Endodermal cell (in vitro differentiated cells): ENCODE results near the gene DHX34. TPM values are rescaled to one million over a fixed set of nuclear protein-coding genes. Genes with fewer than 3 reads are reported as not detected.

Experiments
- DNase-seq: peaks from one replicate; pipeline ENCODE4 v3.0.0-alpha.2; 2017
- H3K27ac ChIP-seq: 2 replicates; pipeline ENCODE4 v1.5.1; 2013; ENCODE audit warnings: mild to moderate bottlenecking, low read depth, low read length, moderate library complexity
- H3K27me3 ChIP-seq: 2 replicates; pipeline ENCODE4 v1.6.1; 2013; ENCODE audit warnings: mild to moderate bottlenecking, low read length, moderate library complexity; ENCODE audit not compliant: insufficient read depth, control insufficient read depth, poor library complexity, severe bottlenecking
- H3K36me3 ChIP-seq: 2 replicates; pipeline ENCODE4 v1.7.0; 2013; ENCODE audit warnings: mild to moderate bottlenecking, low read length, moderate library complexity; ENCODE audit not compliant: control insufficient read depth, insufficient read depth
- H3K4me1 ChIP-seq: one replicate; pipeline ENCODE4 v1.7.0; 2013; ENCODE audit warnings: low read length; ENCODE audit not compliant: control insufficient read depth, insufficient read depth
- H3K4me3 ChIP-seq: 2 replicates; pipeline ENCODE4 v1.5.1; 2013; ENCODE audit warnings: mild to moderate bottlenecking, low read length, moderate library complexity
- H3K9ac ChIP-seq: 2 replicates; pipeline ENCODE4 v1.6.1; 2013; ENCODE audit warnings: mild to moderate bottlenecking, low read length, moderate library complexity; ENCODE audit not compliant: poor library complexity, severe bottlenecking; ENCODE audit errors: extremely low read depth
- H3K9me3 ChIP-seq: 2 replicates; pipeline ENCODE4 v1.6.1; 2013; ENCODE audit warnings: mild to moderate bottlenecking, low read length, moderate library complexity; ENCODE audit not compliant: control insufficient read depth
- H3K27ac Mint-ChIP-seq: 2 replicates; pipeline ENCODE4 v1.8.0; 2020; ENCODE audit warnings: mixed read lengths
- H3K27me3 Mint-ChIP-seq: 2 replicates; pipeline ENCODE4 v1.8.0; 2021; ENCODE audit warnings: mild to moderate bottlenecking, mixed read lengths; ENCODE audit not compliant: insufficient read depth
- H3K36me3 Mint-ChIP-seq: 2 replicates; pipeline ENCODE4 v1.8.0; 2020; ENCODE audit warnings: low read depth, mixed read lengths
- H3K4me1 Mint-ChIP-seq: 2 replicates; pipeline ENCODE4 v1.8.0; 2020; ENCODE audit warnings: mixed read lengths
- H3K4me3 Mint-ChIP-seq: 2 replicates; pipeline ENCODE4 v1.8.0; 2020; ENCODE audit warnings: mild to moderate bottlenecking, moderate library complexity, mixed read lengths
- H3K9me3 Mint-ChIP-seq: 2 replicates; pipeline ENCODE4 v1.8.0; 2020; ENCODE audit warnings: mild to moderate bottlenecking, mixed read lengths
- CTCF ChIP-seq: fragments of 200-600 bp; sonication (generic); conservative IDR thresholded peaks from 2 replicates; pipeline ENCODE4 v1.5.0; 2021; ENCODE audit warnings: antibody characterized with exemption, mild to moderate bottlenecking
- WGBS, 2 experiments: methylation state at CpG; one replicate each; pipeline versions ENCODE4 v1.1.5 to v1.1.7; 2013; ENCODE audit warnings: missing lambda C conversion rate in 2 of 2, mixed read lengths in 1 of 2; ENCODE audit not compliant: insufficient coverage in 1 of 2, insufficient read length in 1 of 2; 5-methylcytosine and 5-hydroxymethylcytosine counted together
- total RNA-seq, 2 donors: library from RNA; stranded (reverse); fragmentation: NEBNext Ultra II Directional in 1 of 2; extraction: Animal tissue kit (Norgen Biotek cat#: 25700) in 1 of 2; gene quantifications; 2 replicates in 1 of 2; 3 replicates in 1 of 2; pipeline ENCODE4 v1.2.1, GENCODE V29; 2021

DHX34 gene
- total RNA-seq, 2 donors from 2014 or later, result 36.9 to 43.9 TPM

- Histone ChIP-seq H3K27ac (no peak overlapping the region), H3K9ac (no peak overlapping the region), H3K9me3 (no peaks in the 10 kb centered on the region), H3K27me3 (no peaks in the 10 kb centered on the region), H3K36me3 (peaks cover 69% of the 10 kb centered on the region), H3K4me1 (no peaks in the 10 kb centered on the region), H3K4me3 (no peak overlapping the region)
- no peak for TF ChIP-seq CTCF
- Mint-ChIP-seq H3K9me3 (no peaks in the 10 kb centered on the region), H3K4me3 (no peak overlapping the region), H3K27me3 (no peaks in the 10 kb centered on the region), H3K36me3 (peaks cover 48% of the 10 kb centered on the region), H3K4me1 (no peaks in the 10 kb centered on the region), H3K27ac (no peak overlapping the region)
- no peak for DNase-seq
- 98 to 100% methylated on average over 10 to 11 of the region's 11 CpGs for WGBS, 2 experiments
Observed at GRCh38 chr19:47378246-47378645, 29.1 kb downstream of the DHX34 start.

GRCh38 chr19:47379381-47379938 is 30.3 kb downstream of the DHX34 start:
- no peaks in the 10 kb centered on the region for H3K27me3 ChIP-seq
- 96 to 97% methylated on average over 11 to 23 of the region's 23 CpGs for WGBS, 2 experiments
- no peak overlapping the region for H3K4me3 ChIP-seq
- peaks cover 66% of the 10 kb centered on the region for H3K36me3 ChIP-seq
- H3K4me1 ChIP-seq, result no peaks in the 10 kb centered on the region
- peak overlapping the region; percentile 38 for H3K27ac ChIP-seq
- Mint-ChIP-seq H3K27ac (no peak overlapping the region), H3K4me3 (no peak overlapping the region), H3K27me3 (no peaks in the 10 kb centered on the region), H3K4me1 (no peaks in the 10 kb centered on the region), H3K9me3 (no peaks in the 10 kb centered on the region), H3K36me3 (peaks cover 47% of the 10 kb centered on the region)
- no peak for DNase-seq
- no peaks in the 10 kb centered on the region for H3K9me3 ChIP-seq
- no peak overlapping the region for H3K9ac ChIP-seq
- TF ChIP-seq CTCF, result no peak

GRCh38 chr19:47380559-47380958 is 31.4 kb downstream of the DHX34 start:
- Histone ChIP-seq H3K9me3 (no peaks in the 10 kb centered on the region), H3K4me1 (no peaks in the 10 kb centered on the region), H3K9ac (no peak overlapping the region), H3K27me3 (no peaks in the 10 kb centered on the region), H3K36me3 (peaks cover 56% of the 10 kb centered on the region), H3K4me3 (no peak overlapping the region), H3K27ac (no peak overlapping the region)
- DNase-seq, result no peak
- H3K27me3 Mint-ChIP-seq, result no peaks in the 10 kb centered on the region
- 97 to 100% methylated on average over 5 to 6 of the region's 6 CpGs for WGBS, 2 experiments
- H3K4me1 Mint-ChIP-seq, result no peaks in the 10 kb centered on the region
- H3K27ac Mint-ChIP-seq, result no peak overlapping the region
- H3K36me3 Mint-ChIP-seq, result peaks cover 43% of the 10 kb centered on the region
- TF ChIP-seq CTCF, result no peak
- H3K4me3 Mint-ChIP-seq, result no peak overlapping the region
- no peaks in the 10 kb centered on the region for H3K9me3 Mint-ChIP-seq
